Posterior cingulate gyrus (tissue), 11 donors: Measurements from ENCODE around the gene B4GALNT1.
"Not testable (repeated sequence)": the region's sequence is repeated elsewhere in the genome, so short reads cannot be mapped to it uniquely, and the experiment has no call there.

ENCODE experiments used
- DNase-seq, 10 donors: peaks; one replicate each; pipeline versions ENCODE4 v3.0.0 to v3.0.0-alpha.2; 2020 to 2021; ENCODE audit warnings: mixed read lengths in 3 of 10
- intact Hi-C: fragments of 100-400 bp; cut with DNase I; formaldehyde crosslinking; loops from one replicate; pipeline ENCODE4 v1.15.1; 2023

Gene B4GALNT1

DNA sequence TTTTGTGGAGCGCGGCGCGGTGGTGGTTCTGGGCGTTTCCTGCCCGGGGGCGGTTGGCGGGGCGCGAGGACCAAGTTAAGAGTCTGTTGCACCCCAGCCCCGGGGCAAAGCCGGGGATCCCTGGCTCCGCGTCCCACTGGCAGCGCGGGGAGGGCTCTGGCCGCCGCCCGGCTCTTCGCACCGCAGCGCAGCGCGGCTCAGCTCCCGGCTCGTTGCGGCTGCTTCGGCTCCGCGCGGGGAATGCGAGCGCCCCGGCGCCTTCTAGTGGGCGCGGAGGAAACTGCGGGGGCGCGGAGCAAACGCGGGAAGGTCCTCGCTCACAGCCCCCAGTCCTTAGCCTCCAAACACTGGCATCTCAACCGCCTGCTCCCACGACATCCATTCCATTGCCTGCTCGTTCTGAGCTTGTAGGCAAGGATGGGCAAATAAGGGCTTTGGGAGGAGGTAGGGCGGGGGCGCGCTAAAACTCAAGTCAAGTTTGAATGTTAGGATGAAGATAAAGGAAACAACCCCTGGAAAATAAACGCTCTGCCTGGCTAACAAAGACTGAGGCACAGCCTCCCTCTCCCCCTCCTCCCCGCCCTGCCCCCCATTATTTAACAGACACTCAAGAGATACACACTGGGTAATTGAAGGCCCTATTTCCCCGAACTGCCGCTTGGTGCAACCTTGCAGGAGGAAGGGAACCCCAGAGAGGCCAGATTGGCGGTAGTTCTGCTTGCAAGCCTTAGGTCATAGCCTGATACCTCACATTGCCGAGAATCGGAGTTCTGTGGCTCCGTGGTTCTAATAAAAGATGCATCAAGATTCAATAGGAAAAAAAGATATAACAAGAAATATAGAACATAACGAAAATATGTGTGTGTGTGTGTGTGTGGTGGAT is at the start of gene B4GALNT1:
Gene B4GALNT1, minus strand, starts transcription at position 244 of the 883 bp plus-strand sequence. CDS start 1,069 bp downstream, outside the sequence.
- peak; percentile 44 to 96 (median 70) for DNase-seq
- intact Hi-C loops = loop anchor here (2.0 kb wide), 1 partner anchor 60 kb away; no protein-coding TSS in a partner anchor

DNA sequence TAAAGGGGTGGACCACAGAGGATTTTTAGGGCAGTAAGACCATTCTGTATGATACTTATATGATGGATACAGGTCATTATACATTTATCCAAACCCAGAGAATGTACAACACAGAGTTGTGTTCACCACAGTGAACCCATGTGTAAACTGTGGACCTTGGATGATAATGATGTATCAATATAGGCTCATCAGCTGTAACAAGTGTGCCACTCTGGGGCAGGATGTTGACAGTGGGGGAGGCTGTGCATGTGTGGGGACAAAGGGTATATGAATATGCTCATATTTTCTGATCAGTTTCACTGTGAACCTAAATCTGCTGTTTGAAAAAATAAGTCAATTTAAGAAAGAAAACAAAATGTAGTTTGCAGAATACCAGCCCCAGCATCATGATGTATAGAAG is 46.7 kb upstream of the B4GALNT1 start:
- DNase-seq = no peak
- intact Hi-C loops = no loop called here

- DNase-seq, intact Hi-C loops: not testable (repeated sequence)
These were observed 44.9 kb upstream of the B4GALNT1 start for GRCh38 chr12:57677947-57678346.

GRCh38 chr12:57674691-57675090 is 41.7 kb upstream of the B4GALNT1 start:
- intact Hi-C loops = no loop called here
- DNase-seq = no peak

DNA sequence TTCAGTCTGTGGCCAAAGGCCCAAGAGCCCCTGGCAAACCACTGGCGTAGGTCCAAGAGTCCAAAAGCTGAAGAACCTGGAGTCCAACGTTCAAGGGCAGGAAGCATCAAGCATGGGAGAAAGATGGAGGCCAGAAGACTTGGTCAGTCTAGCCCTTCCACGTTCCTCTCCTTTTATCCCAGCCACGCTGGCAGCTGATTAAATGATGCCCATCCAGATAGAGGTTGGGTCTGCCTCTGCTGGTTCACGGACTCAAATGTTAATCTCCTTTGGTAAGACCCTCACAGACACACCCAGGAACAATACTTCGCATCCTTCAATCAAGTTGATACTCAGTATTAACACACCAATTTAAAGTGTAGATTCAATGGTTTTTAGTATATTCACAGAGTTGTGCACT is 39.8 kb upstream of the B4GALNT1 start:
- intact Hi-C loops = no loop called here
- DNase-seq = no peak

- DNase-seq, intact Hi-C loops: not testable (repeated sequence)
These were observed 38.8 kb upstream of the B4GALNT1 start for GRCh38 chr12:57671811-57672210.

- DNase-seq, intact Hi-C loops: not testable (repeated sequence)
These were observed 36.7 kb upstream of the B4GALNT1 start for GRCh38 chr12:57669691-57670090.

- DNase-seq = no peak
- intact Hi-C loops = no loop called here
These were observed 33.9 kb upstream of the B4GALNT1 start for GRCh38 chr12:57666897-57667296.

DNA sequence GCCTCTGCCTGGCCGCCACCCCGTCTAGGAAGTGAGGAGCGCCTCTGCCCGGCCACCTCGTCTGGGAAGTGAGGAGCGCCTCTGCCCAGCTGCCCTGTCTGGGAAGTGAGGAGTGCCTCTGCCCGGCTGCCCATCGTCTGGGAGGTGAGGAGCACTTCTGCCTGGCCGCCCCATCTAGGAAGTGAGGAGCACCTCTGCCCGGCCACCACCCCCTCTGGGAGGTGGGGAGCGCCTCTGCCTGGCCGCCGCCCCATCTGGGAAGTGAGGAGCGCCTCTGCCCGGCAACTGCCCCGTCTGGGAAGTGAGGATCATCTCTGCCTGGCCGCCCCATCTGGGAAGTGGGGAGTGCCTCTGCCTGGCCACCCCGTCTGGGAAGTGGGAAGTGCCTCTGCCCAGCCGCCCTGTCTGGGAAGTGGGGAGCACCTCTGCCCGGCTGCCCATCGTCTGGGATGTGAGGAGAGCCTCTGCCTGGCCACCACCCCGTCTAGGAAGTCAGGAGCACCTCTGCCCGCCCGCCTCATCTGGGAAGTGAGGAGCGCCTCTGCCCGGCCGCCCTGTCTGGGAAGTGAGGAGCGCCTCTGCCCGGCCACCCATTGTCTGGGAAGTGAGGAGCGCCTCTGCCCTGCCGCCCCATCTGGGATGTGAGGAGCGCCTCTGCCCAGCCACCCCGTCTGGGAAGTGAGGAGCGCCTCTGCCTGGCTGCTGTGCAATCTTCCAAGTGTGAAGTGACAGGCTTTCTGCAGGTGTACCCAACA is 32.2 kb upstream of the B4GALNT1 start:
- DNase-seq = peak in 1 of 10 donors; percentile 82
- intact Hi-C loops = not testable (repeated sequence)

- intact Hi-C loops = no loop called here
- DNase-seq = no peak
These were observed 28.4 kb upstream of the B4GALNT1 start for GRCh38 chr12:57661376-57661775.

DNA sequence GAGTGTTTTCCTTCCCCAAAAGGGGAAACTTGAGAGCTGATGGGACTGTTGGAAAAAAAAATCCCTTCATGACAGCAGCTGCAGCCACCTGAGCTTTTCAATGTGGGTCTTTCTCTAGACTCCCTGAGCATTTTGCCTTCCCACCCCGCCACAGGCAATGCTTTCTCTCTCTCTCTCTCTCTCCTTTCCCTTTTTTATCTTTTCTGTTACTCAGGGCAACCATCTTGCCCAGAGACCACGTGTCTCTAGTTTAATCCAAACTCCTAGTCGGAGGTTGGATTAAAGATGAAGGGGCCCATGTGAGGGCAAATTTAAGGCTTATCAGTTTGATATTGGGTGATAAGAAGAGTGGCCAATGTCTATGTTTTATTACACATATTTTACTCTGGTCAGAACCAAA is 25.9 kb upstream of the B4GALNT1 start:
- intact Hi-C loops = no loop called here

DNA sequence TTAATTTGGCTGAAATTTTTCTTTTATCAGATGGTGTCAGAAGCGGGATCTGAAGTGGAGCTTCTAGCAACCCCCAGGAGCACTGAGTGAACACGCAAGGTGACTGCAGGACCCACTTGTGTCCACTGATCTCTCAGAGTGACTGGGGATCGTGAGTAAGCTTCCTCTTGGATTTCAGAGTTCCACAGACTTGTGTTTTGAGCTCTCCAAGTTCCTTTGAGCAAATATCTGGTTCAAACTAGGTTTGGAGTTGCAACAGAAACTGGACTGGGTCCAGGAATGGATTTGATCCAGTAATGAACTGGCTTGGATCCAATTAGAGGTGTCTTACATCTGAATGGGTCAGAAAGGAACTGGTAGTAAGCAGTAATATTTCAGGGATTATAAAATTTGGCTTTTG is 24.7 kb upstream of the B4GALNT1 start:
- no peak for DNase-seq
- intact Hi-C loops = no loop called here

More for the DNA sequence above, 25.9 kb upstream of the B4GALNT1 start:
- DNase-seq = no peak

GRCh38 chr12:57656408-57656807 is 23.4 kb upstream of the B4GALNT1 start:
- DNase-seq, intact Hi-C loops: not testable (repeated sequence)

DNA sequence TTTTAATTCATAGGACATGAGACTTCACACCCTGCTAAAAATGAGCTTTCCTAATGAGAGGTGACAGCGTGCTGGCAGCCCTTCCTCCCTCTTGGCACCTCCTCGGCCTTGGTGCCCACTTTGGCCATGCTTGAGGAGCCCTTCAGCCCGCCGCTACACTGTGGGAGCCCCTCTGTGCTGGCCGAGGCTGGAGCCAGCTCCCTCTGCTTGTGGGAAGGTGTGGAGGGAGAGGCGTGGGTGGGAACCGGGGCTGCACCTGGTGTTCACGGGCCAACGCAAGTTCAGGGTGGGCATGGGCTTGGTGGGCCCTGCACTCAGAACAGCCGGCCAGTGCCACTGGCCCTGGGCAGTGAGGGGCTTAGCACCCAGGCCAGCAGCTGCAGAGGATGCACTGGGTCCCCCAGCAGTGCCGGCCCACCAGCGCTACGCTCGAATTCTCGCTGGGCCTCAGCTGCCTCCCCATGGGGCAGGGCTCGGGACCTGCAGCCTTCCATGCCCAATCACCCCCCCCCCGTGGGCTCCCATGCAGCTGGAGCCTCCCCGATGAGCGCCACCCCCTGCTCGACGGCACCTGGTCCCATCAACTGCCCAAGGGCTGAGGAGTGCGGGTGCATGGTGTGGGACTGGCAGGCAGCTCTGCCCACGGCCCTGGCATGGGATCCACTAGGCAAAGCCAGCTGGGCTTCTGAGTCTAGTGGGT is 22.7 kb upstream of the B4GALNT1 start:
- intact Hi-C loops = no loop called here
- peak in 2 of 10 donors; percentile 20 to 77 for DNase-seq

GRCh38 chr12:57654042-57654441 is 21.0 kb upstream of the B4GALNT1 start:
- intact Hi-C loops = no loop called here
- no peak for DNase-seq

GRCh38 chr12:57646659-57647049 is 13.7 kb upstream of the B4GALNT1 start:
- DNase-seq, intact Hi-C loops: not testable (repeated sequence)

DNA sequence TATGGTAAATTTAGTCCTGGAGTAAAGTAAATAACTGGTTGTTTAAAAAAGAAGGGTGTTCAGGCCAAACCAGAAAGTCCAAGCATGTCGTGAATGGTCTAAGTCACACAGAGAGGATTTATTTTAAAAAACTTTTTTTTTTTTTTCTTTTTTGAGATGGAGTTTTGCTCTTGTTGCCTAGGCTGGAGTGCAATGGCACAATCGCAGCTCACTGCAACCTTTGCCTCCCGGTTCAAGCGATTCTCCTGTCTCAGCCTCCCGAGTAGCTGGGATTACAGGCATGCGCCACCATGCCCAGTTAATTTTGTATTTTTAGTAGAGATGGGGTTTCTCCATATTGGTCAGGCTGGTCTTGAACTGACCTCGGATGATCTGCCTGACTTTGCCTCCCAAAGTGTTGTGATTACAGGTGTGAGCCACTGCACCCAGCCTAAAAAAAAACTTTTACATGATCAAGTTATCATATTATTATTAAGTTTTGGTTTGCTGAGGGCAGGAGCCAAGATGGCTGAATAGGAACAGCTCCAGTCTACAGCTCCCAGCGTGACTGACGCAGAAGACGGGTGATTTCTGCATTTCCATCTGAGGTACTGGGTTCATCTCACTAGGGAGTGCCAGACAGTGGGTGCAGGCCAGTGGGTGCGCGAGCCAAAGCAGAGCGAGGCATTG is 13.1 kb upstream of the B4GALNT1 start:
- DNase-seq, intact Hi-C loops: not testable (repeated sequence)

- no peak for DNase-seq
- intact Hi-C loops = no loop called here
These were observed 8.9 kb upstream of the B4GALNT1 start for GRCh38 chr12:57641699-57642442.
